Keratinocyte (primary cell): ENCODE results near the gene EWSR1.

Experiments
- CTCF ChIP-seq, 3 experiments: IDR thresholded peaks in 1 of 3; conservative IDR thresholded peaks in 1 of 3; optimal IDR thresholded peaks in 1 of 3; 2 replicates in 2 of 3; 3 replicates in 1 of 3; pipeline versions ENCODE3 to v1.5.1; 2011; ENCODE audit warnings: low read length in 3 of 3, mild to moderate bottlenecking in 3 of 3, moderate library complexity in 2 of 3, control low read depth in 1 of 3, inconsistent platforms in 1 of 3; ENCODE audit not compliant: insufficient read depth in 2 of 3; ENCODE audit errors: extremely low read depth in 1 of 3
- EZH2 ChIP-seq: IDR thresholded peaks from one replicate; pipeline ENCODE4 v1.6.1; 2012; ENCODE audit warnings: inconsistent platforms, mild to moderate bottlenecking, low read length, moderate library complexity

GRCh38 chr22:29290061-29290460, 22.0 kb downstream of the EWSR1 start:
- TF ChIP-seq CTCF (optimal IDR thresholded peaks at IDR 0.05 in 1 of 3, IDR thresholded peaks at IDR 0.05 in 1 of 3, conservative IDR thresholded peaks at IDR 0.05 in 1 of 3; ENCODE audit: extremely low read depth in 1 of 3, insufficient read depth in 2 of 3, low read length in 3 of 3) (no peak), EZH2 (no peak)
